ENCODE results near the gene PPL.
"Not testable (repeated sequence)": the region's sequence is repeated elsewhere in the genome, so short reads cannot be mapped to it uniquely, and the experiment has no call there.

PPL gene

GRCh38 chr16:4904942-4905615, 31.9 kb downstream of the PPL start:
- DNase-seq, result no peak

GRCh38 chr16:4904108-4904941, 32.6 kb downstream of the PPL start:
- no peak for DNase-seq

GRCh38 chr16:4902038-4902437, 34.9 kb downstream of the PPL start:
- DNase-seq, result no peak

GRCh38 chr16:4900750-4901149, 36.2 kb downstream of the PPL start:
- DNase-seq, result no peak

- no peak for DNase-seq
Observed at GRCh38 chr16:4900036-4900435, 36.9 kb downstream of the PPL start.

- no peak for DNase-seq
Observed at GRCh38 chr16:4899474-4899846, 37.5 kb downstream of the PPL start.

- DNase-seq, result no peak
Observed at GRCh38 chr16:4898811-4899473, 38.0 kb downstream of the PPL start.

GRCh38 chr16:4897328-4897727, 39.6 kb downstream of the PPL start:
- no peak for DNase-seq

- not testable (repeated sequence) for DNase-seq
Observed at GRCh38 chr16:4896761-4897160, 40.2 kb downstream of the PPL start.

GRCh38 chr16:4895366-4895765, 41.6 kb downstream of the PPL start:
- DNase-seq, result no peak

- peak; percentile 18 for DNase-seq
Observed at GRCh38 chr16:4894276-4895150, 42.4 kb downstream of the PPL start.

GRCh38 chr16:4893103-4893862, 43.7 kb downstream of the PPL start:
- DNase-seq, result no peak

GRCh38 chr16:4892361-4893102, 44.4 kb downstream of the PPL start:
- DNase-seq, result peak; percentile 40

- DNase-seq, result no peak
Observed at GRCh38 chr16:4891886-4892216, 45.1 kb downstream of the PPL start.

GRCh38 chr16:4891097-4891885, 45.7 kb downstream of the PPL start:
- DNase-seq, result no peak

- DNase-seq, result no peak
Observed at GRCh38 chr16:4890686-4891085, 46.3 kb downstream of the PPL start.

- DNase-seq, result no peak
Observed at GRCh38 chr16:4890026-4890425, 46.9 kb downstream of the PPL start.

GRCh38 chr16:4888428-4889135, 48.4 kb downstream of the PPL start:
- no peak for DNase-seq

GRCh38 chr16:4886151-4886550, 50.8 kb downstream of the PPL start:
- DNase-seq, result peak; percentile 69

Data from hematopoietic multipotent progenitor cell treated with erythropoietin and hydrocortisone succinate and interleukin-3 and kit ligand, for 6 days (in vitro differentiated cells).